HG02981 (cell line): ENCODE results near the gene FIZ1.
A peak's percentile ranks its signal among the peaks of the same experiment; 100 is the strongest.
"Not testable (repeated sequence)": the region's sequence is repeated elsewhere in the genome, so short reads cannot be mapped to it uniquely, and the experiment has no call there.

Experiments used
- ATAC-seq: cut with Tn5 transposase; IDR thresholded peaks from one replicate; pipeline ENCODE4 v1.9.1; 2021; ENCODE audit warnings: mild to moderate bottlenecking, moderate library complexity; ENCODE audit not compliant: unreplicated experiment

Gene FIZ1

GRCh38 chr19:55598034-55598433, 1.3 kb downstream of the FIZ1 start:
- ATAC-seq = no peak

- ATAC-seq = no peak
Measured at GRCh38 chr19:55597501-55597921, 1.8 kb downstream of the FIZ1 start.

GRCh38 chr19:55596304-55596703, 3.0 kb downstream of the FIZ1 start:
- no peak for ATAC-seq

- no peak for ATAC-seq
Measured at GRCh38 chr19:55594996-55595545, 4.2 kb downstream of the FIZ1 start.

GRCh38 chr19:55593096-55593772, 6.1 kb downstream of the FIZ1 start:
- no peak for ATAC-seq

- no peak for ATAC-seq
Measured at GRCh38 chr19:55592391-55593090, 6.8 kb downstream of the FIZ1 start.

GRCh38 chr19:55591555-55591954, 7.8 kb downstream of the FIZ1 start:
- ATAC-seq = no peak

GRCh38 chr19:55590617-55591016, 8.7 kb downstream of the FIZ1 start:
- no peak for ATAC-seq

GRCh38 chr19:55590109-55590508, 9.2 kb downstream of the FIZ1 start:
- ATAC-seq = no peak

- ATAC-seq = no peak
Measured at GRCh38 chr19:55588738-55589137, 10.6 kb downstream of the FIZ1 start.

GRCh38 chr19:55586976-55587668, 12.2 kb downstream of the FIZ1 start:
- ATAC-seq = peak; percentile 89

- no peak for ATAC-seq
Measured at GRCh38 chr19:55585658-55586339, 13.5 kb downstream of the FIZ1 start.

- no peak for ATAC-seq
Measured at GRCh38 chr19:55584871-55585270, 14.4 kb downstream of the FIZ1 start.

GRCh38 chr19:55583897-55584296, 15.4 kb downstream of the FIZ1 start:
- ATAC-seq = not testable (repeated sequence)

GRCh38 chr19:55582284-55582683, 17.0 kb downstream of the FIZ1 start:
- not testable (repeated sequence) for ATAC-seq

- no peak for ATAC-seq
Measured at GRCh38 chr19:55581823-55582223, 17.5 kb downstream of the FIZ1 start.

- ATAC-seq = no peak
Measured at GRCh38 chr19:55581145-55581822, 18.0 kb downstream of the FIZ1 start.

GRCh38 chr19:55580628-55581144, 18.6 kb downstream of the FIZ1 start, which contains the start of gene ZNF579:
TSS of gene ZNF579 (minus strand) at chr19:55580848. CDS start at chr19:55579639, 1,209 bp downstream.
- ATAC-seq = no peak

- ATAC-seq = no peak
Measured at GRCh38 chr19:55579766-55580621, 19.3 kb downstream of the FIZ1 start.
